A549 treated with RU486 at 1 μM for 4 hours (cell line): ENCODE measurements around the gene PLS3. TPM values are rescaled to one million over a fixed set of nuclear protein-coding genes. Genes with fewer than 3 reads are reported as not detected.

ENCODE experiments used
- total RNA-seq: library from RNA; stranded (reverse); fragments of 200-300 nt; extraction: Qiagen RNA extraction; gene quantifications from 5 replicates; pipeline ENCODE4 v1.2.3, GENCODE V29; 2022; ENCODE audit warnings: low read depth

The PLS3 gene, protein sequence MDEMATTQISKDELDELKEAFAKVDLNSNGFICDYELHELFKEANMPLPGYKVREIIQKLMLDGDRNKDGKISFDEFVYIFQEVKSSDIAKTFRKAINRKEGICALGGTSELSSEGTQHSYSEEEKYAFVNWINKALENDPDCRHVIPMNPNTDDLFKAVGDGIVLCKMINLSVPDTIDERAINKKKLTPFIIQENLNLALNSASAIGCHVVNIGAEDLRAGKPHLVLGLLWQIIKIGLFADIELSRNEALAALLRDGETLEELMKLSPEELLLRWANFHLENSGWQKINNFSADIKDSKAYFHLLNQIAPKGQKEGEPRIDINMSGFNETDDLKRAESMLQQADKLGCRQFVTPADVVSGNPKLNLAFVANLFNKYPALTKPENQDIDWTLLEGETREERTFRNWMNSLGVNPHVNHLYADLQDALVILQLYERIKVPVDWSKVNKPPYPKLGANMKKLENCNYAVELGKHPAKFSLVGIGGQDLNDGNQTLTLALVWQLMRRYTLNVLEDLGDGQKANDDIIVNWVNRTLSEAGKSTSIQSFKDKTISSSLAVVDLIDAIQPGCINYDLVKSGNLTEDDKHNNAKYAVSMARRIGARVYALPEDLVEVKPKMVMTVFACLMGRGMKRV
- 176 to 241 TPM (median 200 TPM) in 5 replicates for total RNA-seq

DNA sequence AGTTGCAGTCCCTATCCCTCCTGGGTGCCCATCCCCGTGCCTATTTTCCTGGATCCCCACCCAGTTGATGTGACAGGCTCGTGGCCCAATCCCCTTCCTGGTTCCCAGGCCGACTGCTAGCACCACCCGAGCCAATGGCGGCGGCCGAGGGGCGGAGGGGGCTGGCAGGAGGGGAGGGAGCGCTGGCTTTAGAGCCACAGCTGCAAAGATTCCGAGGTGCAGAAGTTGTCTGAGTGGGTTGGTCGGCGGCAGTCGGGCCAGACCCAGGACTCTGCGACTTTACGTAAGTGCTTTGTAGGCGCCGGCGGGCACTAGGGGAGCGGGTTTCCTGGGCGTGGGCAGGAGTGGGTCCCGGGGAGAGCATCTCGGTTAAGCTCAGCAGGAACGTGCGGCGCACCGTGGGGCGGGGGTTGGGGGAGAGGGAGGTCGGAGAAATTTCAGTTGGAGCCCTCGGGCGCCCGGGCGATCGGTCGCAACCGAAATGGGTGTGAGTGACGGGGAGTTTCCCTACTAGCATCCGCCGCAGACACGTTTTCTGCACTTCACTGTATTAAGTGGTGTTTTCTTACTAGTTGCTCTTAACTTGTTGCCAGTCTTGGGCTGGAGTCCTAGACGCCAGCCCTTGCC lies at the start of gene PLS3:
TSS of gene PLS3 (plus strand) at position 197 of the 627 bp plus-strand sequence. CDS start 49,077 bp downstream, outside the sequence.

